Measurements from ENCODE around the gene HNF1A.

DNA sequence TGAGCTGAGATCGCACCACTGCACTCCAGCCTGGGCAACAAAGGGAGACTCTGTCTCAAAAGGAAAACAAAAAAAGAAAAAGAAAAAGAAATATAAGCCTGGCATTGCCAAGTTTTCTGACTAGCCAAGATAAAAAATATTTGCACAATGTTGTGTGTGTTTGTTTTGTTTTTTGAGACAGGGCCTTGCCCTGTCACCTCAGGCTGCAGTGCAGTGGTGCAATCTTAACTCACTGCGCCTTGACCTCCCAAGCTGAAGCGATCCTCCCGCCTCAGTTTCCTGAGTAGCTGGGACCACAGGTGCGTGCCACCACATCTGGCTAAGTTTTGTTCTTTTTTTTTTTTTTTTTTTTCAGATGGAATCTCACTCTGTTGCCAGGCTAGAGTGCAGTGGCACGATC is 43.4 kb downstream of the HNF1A start:
- TF ChIP-seq, protein P1, sequence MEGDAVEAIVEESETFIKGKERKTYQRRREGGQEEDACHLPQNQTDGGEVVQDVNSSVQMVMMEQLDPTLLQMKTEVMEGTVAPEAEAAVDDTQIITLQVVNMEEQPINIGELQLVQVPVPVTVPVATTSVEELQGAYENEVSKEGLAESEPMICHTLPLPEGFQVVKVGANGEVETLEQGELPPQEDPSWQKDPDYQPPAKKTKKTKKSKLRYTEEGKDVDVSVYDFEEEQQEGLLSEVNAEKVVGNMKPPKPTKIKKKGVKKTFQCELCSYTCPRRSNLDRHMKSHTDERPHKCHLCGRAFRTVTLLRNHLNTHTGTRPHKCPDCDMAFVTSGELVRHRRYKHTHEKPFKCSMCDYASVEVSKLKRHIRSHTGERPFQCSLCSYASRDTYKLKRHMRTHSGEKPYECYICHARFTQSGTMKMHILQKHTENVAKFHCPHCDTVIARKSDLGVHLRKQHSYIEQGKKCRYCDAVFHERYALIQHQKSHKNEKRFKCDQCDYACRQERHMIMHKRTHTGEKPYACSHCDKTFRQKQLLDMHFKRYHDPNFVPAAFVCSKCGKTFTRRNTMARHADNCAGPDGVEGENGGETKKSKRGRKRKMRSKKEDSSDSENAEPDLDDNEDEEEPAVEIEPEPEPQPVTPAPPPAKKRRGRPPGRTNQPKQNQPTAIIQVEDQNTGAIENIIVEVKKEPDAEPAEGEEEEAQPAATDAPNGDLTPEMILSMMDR (IDR thresholded peaks at IDR 0.05 in 2 of 3, conservative IDR thresholded peaks at IDR 0.05 in 1 of 3; ENCODE audit: borderline replicate concordance in 1 of 3, insufficient read depth in 1 of 3, low read depth in 2 of 3, low read length in 2 of 3) = no peak
- TF ChIP-seq, protein P2, sequence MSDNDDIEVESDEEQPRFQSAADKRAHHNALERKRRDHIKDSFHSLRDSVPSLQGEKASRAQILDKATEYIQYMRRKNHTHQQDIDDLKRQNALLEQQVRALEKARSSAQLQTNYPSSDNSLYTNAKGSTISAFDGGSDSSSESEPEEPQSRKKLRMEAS (IDR thresholded peaks at IDR 0.05) = no peak
- TF ChIP-seq EGR1 (IDR thresholded peaks at IDR 0.05; ENCODE audit: low read depth) (no peak), RAD21 (IDR thresholded peaks at IDR 0.05; ENCODE audit: low read depth) (no peak), JUND (IDR thresholded peaks at IDR 0.05) (no peak), YY1 (IDR thresholded peaks at IDR 0.05; ENCODE audit: extremely low read depth, insufficient replicate concordance, low read depth, low read length) (no peak), EZH2 (IDR thresholded peaks at IDR 0.05) (no peak), ZNF274 (IDR thresholded peaks at IDR 0.05; ENCODE audit: low read depth, low read length) (no peak), CEBPB (IDR thresholded peaks at IDR 0.05; ENCODE audit: low read depth) (no peak), SIN3A (IDR thresholded peaks at IDR 0.05; ENCODE audit: low read depth) (no peak), POLR2AphosphoS5 (IDR thresholded peaks at IDR 0.05; ENCODE audit: low read depth, low read length) (no peak)
- TF ChIP-seq, protein P3, sequence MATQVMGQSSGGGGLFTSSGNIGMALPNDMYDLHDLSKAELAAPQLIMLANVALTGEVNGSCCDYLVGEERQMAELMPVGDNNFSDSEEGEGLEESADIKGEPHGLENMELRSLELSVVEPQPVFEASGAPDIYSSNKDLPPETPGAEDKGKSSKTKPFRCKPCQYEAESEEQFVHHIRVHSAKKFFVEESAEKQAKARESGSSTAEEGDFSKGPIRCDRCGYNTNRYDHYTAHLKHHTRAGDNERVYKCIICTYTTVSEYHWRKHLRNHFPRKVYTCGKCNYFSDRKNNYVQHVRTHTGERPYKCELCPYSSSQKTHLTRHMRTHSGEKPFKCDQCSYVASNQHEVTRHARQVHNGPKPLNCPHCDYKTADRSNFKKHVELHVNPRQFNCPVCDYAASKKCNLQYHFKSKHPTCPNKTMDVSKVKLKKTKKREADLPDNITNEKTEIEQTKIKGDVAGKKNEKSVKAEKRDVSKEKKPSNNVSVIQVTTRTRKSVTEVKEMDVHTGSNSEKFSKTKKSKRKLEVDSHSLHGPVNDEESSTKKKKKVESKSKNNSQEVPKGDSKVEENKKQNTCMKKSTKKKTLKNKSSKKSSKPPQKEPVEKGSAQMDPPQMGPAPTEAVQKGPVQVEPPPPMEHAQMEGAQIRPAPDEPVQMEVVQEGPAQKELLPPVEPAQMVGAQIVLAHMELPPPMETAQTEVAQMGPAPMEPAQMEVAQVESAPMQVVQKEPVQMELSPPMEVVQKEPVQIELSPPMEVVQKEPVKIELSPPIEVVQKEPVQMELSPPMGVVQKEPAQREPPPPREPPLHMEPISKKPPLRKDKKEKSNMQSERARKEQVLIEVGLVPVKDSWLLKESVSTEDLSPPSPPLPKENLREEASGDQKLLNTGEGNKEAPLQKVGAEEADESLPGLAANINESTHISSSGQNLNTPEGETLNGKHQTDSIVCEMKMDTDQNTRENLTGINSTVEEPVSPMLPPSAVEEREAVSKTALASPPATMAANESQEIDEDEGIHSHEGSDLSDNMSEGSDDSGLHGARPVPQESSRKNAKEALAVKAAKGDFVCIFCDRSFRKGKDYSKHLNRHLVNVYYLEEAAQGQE (IDR thresholded peaks at IDR 0.05; ENCODE audit: low read depth) = no peak
